Measurements from ENCODE around the gene MRPL14.

The MRPL14 gene

GRCh38 chr6:44078827-44079671 is 48.2 kb downstream of the MRPL14 start:
- H3K4me3 ChIP-seq (ENCODE audit: low read length): no peak overlapping the region
- no peak for DNase-seq (ENCODE audit: low read depth)
- TF ChIP-seq CTCF (conservative IDR thresholded peaks at IDR 0.05; ENCODE audit: low read depth, low read length): peak; percentile 91

- DNase-seq (ENCODE audit: low read depth): no peak
- no peak for TF ChIP-seq CTCF (conservative IDR thresholded peaks at IDR 0.05; ENCODE audit: low read depth, low read length)
- H3K4me3 ChIP-seq (ENCODE audit: low read length): no peak overlapping the region
Measured at GRCh38 chr6:44078219-44078826, 48.9 kb downstream of the MRPL14 start.

GRCh38 chr6:44077214-44077946 is 49.9 kb downstream of the MRPL14 start:
- no peak for TF ChIP-seq CTCF (conservative IDR thresholded peaks at IDR 0.05; ENCODE audit: low read depth, low read length)
- DNase-seq (ENCODE audit: low read depth): no peak

GRCh38 chr6:44076356-44077213 is 50.7 kb downstream of the MRPL14 start:
- no peak for TF ChIP-seq CTCF (conservative IDR thresholded peaks at IDR 0.05; ENCODE audit: low read depth, low read length)
- DNase-seq (ENCODE audit: low read depth): no peak
- no peak overlapping the region for H3K4me3 ChIP-seq (ENCODE audit: low read length)

More at GRCh38 chr6:44077214-44077946, 49.9 kb downstream of the MRPL14 start:
- H3K4me3 ChIP-seq (ENCODE audit: low read length): no peak overlapping the region

GRCh38 chr6:44075647-44076355 is 51.5 kb downstream of the MRPL14 start:
- no peak for DNase-seq (ENCODE audit: low read depth)
- TF ChIP-seq CTCF (conservative IDR thresholded peaks at IDR 0.05; ENCODE audit: low read depth, low read length): no peak
- no peak overlapping the region for H3K4me3 ChIP-seq (ENCODE audit: low read length)

Measured in retinal pigment epithelial cell (primary cell).